PC-3 (cell line): ENCODE data around the gene PPP1R13B.

Experiments used
- CTCF ChIP-seq: fragments of 300-600 bp; sonication (generic); conservative IDR thresholded peaks from 2 replicates; pipeline ENCODE4 v1.5.1; 2017; ENCODE audit warnings: antibody characterized with exemption, low read depth, mild to moderate bottlenecking, low read length
- EZH2 ChIP-seq: fragments of 300-600 bp; sonication (generic); IDR thresholded peaks from one replicate; pipeline ENCODE4 v1.6.1; 2017; ENCODE audit warnings: antibody characterized with exemption, mild to moderate bottlenecking, low read length; ENCODE audit not compliant: unreplicated experiment
- EZH2phosphoT487 ChIP-seq: fragments of 300-600 bp; sonication (generic); IDR thresholded peaks from 2 replicates; pipeline ENCODE4 v1.6.1; 2018; ENCODE audit warnings: mild to moderate bottlenecking, antibody characterized with exemption, low read length, borderline replicate concordance

GRCh38 chr14:103818422-103818821, 29.0 kb downstream of the PPP1R13B start:
- no peak for TF ChIP-seq CTCF
- no peak for TF ChIP-seq EZH2
- TF ChIP-seq EZH2phosphoT487: no peak
